Measurements from ENCODE around the gene SBF1. TPM values are rescaled to one million over a fixed set of nuclear protein-coding genes. Genes with fewer than 3 reads are reported as not detected.

SBF1 gene
- total RNA-seq, 3 donors from 2014 or later, result 76.1 to 91.9 (median 84.3) TPM

- peak in 1 of 3 donors; percentile 59 for DNase-seq
- Histone ChIP-seq H3K36me3 (ENCODE audit: low read depth) (peaks cover 11% of the 10 kb centered on the region), H3K4me1 (ENCODE audit: low read depth) (peaks cover 9% of the 10 kb centered on the region), H3K9me3 (no peaks in the 10 kb centered on the region), H3K4me3 (no peak overlapping the region)
- no peak for TF ChIP-seq CTCF (IDR thresholded peaks at IDR 0.05)
- no peak for ATAC-seq
- intact Hi-C loops (cut with DNase I, micrococcal nuclease), result no loop called here
Observed at GRCh38 chr22:50445071-50445879, 29.6 kb downstream of the SBF1 start.

- H3K9me3 ChIP-seq, result no peaks in the 10 kb centered on the region
- peaks cover 11% of the 10 kb centered on the region for H3K36me3 ChIP-seq (ENCODE audit: low read depth)
- peaks cover 9% of the 10 kb centered on the region for H3K4me1 ChIP-seq (ENCODE audit: low read depth)
- ATAC-seq (peak; percentile 42), DNase-seq (peak in 1 of 3 donors; percentile 48)
- intact Hi-C loops (cut with DNase I, micrococcal nuclease), result no loop called here
- no peak for TF ChIP-seq CTCF (IDR thresholded peaks at IDR 0.05)
- no peak overlapping the region for H3K4me3 ChIP-seq
Observed at GRCh38 chr22:50444663-50445062, 30.2 kb downstream of the SBF1 start.

- DNase-seq (peak in 1 of 3 donors; percentile 54), ATAC-seq (no peak)
- intact Hi-C loops (cut with DNase I, micrococcal nuclease), result no loop called here
- peaks cover 9% of the 10 kb centered on the region for H3K4me1 ChIP-seq (ENCODE audit: low read depth)
- no peak for TF ChIP-seq CTCF (IDR thresholded peaks at IDR 0.05)
- H3K4me3 ChIP-seq, result no peak overlapping the region
- no peaks in the 10 kb centered on the region for H3K9me3 ChIP-seq
- peaks cover 11% of the 10 kb centered on the region for H3K36me3 ChIP-seq (ENCODE audit: low read depth)
Observed at GRCh38 chr22:50443801-50444625, 30.8 kb downstream of the SBF1 start.

- ATAC-seq (no peak), DNase-seq (peak in 1 of 3 donors; percentile 42)
- H3K9me3 ChIP-seq, result no peaks in the 10 kb centered on the region
- peaks cover 8% of the 10 kb centered on the region for H3K36me3 ChIP-seq (ENCODE audit: low read depth)
- H3K4me1 ChIP-seq (ENCODE audit: low read depth), result peaks cover 9% of the 10 kb centered on the region
- intact Hi-C loops (cut with DNase I, micrococcal nuclease), result no loop called here
- no peak overlapping the region for H3K4me3 ChIP-seq
- no peak for TF ChIP-seq CTCF (IDR thresholded peaks at IDR 0.05)
Observed at GRCh38 chr22:50443197-50443596, 31.6 kb downstream of the SBF1 start.

GRCh38 chr22:50441428-50441993 lies 33.3 kb downstream of the SBF1 start:
- Histone ChIP-seq H3K4me3 (no peak overlapping the region), H3K36me3 (ENCODE audit: low read depth) (no peaks in the 10 kb centered on the region), H3K4me1 (ENCODE audit: low read depth) (peaks cover 9% of the 10 kb centered on the region), H3K9me3 (no peaks in the 10 kb centered on the region)
- no peak for TF ChIP-seq CTCF (IDR thresholded peaks at IDR 0.05)
- ATAC-seq, result no peak
- intact Hi-C loops (cut with DNase I, micrococcal nuclease), result no loop called here
- peak in 1 of 3 donors; percentile 46 for DNase-seq
